ENCODE results near the gene LARGE1.

DNA sequence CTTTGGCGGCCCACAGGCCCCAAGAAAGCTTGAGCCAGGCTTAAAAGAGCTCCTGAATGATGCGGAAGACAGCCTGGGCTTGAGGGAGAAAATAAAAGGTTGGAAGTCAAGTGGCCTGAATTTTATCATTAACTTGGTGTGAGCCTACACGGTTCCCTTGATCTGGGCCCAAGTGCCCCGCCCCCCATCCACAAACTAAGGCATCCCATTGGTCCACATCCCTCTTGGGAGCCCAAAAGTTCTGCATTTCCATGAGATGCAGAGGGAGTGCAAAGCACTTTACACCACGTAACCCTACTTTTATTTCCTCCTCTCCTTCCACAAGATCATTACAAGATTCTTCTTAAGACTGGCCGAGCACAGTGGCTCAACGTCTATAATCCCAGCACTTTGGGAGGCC is 22.2 kb downstream of the LARGE1 start:
- no peak for TF ChIP-seq LARP7 (IDR thresholded peaks at IDR 0.05)
- no peak for TF ChIP-seq ZFPM2 (CRISPR knock-in tag; IDR thresholded peaks at IDR 0.05)
- no peak for TF ChIP-seq ZNF274 (IDR thresholded peaks at IDR 0.05; ENCODE audit: borderline replicate concordance, low read depth, low read length)
- TF ChIP-seq, protein P1, sequence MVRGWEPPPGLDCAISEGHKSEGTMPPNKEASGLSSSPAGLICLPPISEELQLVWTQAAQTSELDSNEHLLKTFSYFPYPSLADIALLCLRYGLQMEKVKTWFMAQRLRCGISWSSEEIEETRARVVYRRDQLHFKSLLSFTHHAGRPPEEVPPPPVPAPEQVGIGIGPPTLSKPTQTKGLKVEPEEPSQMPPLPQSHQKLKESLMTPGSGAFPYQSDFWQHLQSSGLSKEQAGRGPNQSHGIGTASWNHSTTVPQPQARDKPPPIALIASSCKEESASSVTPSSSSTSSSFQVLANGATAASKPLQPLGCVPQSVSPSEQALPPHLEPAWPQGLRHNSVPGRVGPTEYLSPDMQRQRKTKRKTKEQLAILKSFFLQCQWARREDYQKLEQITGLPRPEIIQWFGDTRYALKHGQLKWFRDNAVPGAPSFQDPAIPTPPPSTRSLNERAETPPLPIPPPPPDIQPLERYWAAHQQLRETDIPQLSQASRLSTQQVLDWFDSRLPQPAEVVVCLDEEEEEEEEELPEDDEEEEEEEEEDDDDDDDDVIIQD (CRISPR knock-in tag; IDR thresholded peaks at IDR 0.05) = no peak
- TF ChIP-seq ZFP36 (IDR thresholded peaks at IDR 0.05; ENCODE audit: low read depth, low read length, partially characterized antibody) = no peak
- no peak for TF ChIP-seq ZNF12 (CRISPR knock-in tag; IDR thresholded peaks at IDR 0.05)
- TF ChIP-seq FOXP1 (CRISPR knock-in tag; IDR thresholded peaks at IDR 0.05) = no peak
- TF ChIP-seq, protein P2, sequence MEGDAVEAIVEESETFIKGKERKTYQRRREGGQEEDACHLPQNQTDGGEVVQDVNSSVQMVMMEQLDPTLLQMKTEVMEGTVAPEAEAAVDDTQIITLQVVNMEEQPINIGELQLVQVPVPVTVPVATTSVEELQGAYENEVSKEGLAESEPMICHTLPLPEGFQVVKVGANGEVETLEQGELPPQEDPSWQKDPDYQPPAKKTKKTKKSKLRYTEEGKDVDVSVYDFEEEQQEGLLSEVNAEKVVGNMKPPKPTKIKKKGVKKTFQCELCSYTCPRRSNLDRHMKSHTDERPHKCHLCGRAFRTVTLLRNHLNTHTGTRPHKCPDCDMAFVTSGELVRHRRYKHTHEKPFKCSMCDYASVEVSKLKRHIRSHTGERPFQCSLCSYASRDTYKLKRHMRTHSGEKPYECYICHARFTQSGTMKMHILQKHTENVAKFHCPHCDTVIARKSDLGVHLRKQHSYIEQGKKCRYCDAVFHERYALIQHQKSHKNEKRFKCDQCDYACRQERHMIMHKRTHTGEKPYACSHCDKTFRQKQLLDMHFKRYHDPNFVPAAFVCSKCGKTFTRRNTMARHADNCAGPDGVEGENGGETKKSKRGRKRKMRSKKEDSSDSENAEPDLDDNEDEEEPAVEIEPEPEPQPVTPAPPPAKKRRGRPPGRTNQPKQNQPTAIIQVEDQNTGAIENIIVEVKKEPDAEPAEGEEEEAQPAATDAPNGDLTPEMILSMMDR (IDR thresholded peaks at IDR 0.05 in 2 of 3, conservative IDR thresholded peaks at IDR 0.05 in 1 of 3; ENCODE audit: insufficient read depth in 2 of 3, low read depth in 1 of 3, low read length in 3 of 3) = no peak

Measured in K562 (cell line).